GM21723 (cell line): ENCODE data around the gene DTX4.
"Not testable (repeated sequence)": the region's sequence is repeated elsewhere in the genome, so short reads cannot be mapped to it uniquely, and the experiment has no call there.

Experiments
- ATAC-seq: cut with Tn5 transposase; IDR thresholded peaks from one replicate; pipeline ENCODE4 v1.9.1; 2021; ENCODE audit warnings: mild to moderate bottlenecking, moderate library complexity; ENCODE audit not compliant: unreplicated experiment

DTX4 gene

DNA sequence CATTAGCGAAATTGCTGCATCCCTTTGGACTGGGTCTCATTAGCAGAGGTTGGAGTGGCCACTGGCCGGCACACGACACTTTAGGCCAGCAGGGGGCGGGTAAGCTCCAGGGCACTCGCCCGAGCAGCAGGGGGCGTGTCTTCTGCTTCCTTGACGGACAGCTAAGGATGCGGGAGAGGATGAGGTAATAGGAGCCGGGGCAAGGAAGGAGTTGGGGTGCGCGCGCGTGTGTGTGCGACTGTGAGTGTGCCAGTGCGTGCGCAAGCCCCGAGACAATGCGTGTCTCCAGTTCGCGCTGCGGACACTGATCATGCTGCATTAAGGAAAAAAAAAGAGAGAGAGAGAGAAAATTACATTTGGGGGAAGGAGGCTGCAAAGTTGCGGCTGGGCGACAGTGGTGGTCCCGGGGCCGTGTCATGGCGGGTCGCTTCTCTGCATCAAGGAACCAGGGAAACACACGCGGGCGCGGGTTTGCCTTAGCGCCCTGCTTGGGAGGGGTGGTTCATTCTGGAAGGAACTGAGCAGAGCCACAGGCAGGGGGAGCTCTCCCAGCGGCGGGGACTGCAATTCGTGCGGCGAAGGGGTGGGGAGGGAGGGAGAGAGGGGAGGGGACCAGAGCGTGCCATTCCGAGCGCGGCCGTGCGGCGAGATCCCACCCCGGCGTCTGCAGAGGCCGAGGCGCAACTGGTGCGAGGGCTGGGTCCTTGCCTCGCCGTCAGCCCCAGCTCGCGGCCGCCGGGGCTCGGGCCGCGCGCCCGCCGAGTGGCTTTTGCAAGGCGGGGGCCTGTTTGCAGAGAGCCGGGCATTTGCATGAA lies at the start of gene DTX4:
DTX4 (plus strand) TSS at position 625 of the 815 bp plus-strand sequence. CDS start 464 bp downstream, outside the sequence.
- peak; percentile 84 for ATAC-seq

DNA sequence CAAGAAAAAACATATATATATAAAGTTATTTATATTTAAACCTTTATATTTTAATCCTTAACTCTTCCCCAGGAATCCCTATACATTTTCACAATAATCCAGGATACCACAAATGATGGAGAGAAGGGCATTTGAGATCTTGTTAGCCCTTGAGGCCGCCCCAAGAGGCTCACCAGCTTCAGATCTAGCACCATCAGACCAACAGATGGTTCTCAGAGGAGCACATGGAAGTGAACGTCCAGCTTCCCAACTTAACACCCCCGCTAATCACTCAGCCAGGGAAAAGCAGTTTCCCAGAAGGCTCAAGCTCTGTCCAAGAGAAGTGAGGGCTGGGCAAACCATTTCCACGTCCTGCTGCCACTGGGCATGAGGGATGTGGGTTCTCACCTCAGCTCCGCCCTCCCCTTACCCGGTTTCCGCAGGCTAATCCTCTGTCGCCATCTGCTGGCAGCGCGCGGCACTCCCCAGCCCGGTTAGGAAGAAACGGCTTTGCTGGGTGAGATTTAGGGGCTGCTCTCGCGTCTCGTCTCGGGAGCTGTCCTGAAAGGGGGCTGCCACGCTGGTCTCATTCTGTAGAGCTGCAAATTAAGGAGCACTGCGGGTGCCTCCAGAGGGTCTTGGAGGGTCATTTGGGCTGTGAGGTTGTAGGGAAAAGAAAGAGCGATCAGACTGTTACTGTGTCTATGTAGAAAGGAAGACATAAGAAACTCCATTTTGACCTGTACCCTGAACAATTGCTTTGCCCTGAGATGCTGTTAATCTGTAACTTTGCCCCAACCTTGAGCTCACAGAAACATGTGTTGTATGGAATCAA lies 36.1 kb upstream of the DTX4 start:
- peak; percentile 98 for ATAC-seq

DNA sequence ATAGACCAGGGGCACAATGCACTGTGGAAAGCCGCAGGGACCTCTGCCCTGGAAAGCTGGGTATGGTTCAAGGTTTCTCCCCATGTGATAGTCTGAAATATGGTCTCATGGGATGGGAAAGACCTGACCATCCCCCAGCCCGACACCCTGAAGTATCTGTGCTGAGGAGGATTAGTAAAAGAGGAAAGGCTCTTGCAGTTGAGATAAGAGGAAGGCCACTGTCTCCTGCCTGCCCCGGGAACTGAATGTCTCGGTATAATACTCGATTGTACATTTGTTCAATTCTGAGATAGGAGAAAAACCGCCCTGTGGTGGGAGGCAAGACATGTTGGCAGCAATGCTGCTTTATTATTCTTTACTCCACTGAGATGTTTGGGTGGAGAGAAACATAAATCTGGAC lies 35.4 kb upstream of the DTX4 start:
- not testable (repeated sequence) for ATAC-seq

DNA sequence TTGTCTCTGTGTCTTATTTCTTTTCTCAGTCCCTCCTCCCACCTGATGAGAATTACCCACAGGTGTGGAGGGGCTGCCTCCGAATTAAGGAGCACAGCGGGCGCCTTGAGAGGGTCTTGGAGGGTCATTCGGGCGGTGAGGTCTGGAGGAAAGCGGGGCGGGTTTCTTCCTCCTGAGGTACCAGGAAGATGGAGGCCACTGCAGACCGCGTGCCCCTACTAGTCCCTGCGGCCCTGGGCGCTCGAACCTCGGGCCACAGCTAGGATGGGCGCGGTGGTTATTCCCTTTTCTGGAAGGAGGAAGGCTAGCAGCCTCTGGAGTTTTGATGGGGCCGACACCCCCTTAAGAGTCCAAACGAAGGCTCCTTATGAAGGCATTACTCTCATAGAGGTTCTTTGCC lies 34.7 kb upstream of the DTX4 start:
- no peak for ATAC-seq

DNA sequence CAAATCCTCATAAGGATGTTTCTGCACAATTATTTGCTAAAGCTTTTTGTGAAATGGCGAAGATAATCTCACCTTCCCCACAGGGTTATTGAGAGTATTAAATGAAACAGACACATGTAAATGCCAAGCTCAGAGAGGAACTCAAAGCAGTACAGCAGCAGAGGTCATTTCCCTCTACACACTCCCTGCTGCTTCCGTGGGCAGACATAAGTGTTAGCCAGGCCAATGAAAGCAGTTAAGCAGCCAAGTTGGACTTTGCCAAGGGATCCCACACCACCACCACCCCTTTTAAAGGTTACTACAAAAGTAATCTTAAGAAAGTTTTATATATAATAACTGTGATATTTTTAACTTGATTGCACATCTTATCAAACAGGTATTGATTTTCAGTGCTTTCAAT lies 33.3 kb upstream of the DTX4 start:
- ATAC-seq = no peak

DNA sequence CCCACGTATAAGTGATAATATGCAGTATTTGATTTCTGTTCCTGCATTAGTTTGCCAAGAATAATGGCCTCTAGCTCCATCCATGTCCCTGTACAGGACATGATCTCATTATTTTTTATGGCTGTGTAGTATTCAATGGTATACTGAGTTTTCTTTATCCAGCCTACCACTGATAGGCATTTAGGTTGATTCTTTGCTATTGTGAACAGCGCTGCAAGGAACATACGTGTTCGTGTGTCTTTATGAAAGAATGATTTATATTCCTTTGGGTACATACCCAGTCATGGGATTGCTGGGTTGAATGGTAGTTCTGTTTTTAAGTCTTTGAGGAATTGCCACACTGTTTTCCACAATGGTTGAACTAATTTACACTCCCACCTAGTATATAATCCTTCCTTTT lies 30.7 kb upstream of the DTX4 start:
- ATAC-seq = no peak

DNA sequence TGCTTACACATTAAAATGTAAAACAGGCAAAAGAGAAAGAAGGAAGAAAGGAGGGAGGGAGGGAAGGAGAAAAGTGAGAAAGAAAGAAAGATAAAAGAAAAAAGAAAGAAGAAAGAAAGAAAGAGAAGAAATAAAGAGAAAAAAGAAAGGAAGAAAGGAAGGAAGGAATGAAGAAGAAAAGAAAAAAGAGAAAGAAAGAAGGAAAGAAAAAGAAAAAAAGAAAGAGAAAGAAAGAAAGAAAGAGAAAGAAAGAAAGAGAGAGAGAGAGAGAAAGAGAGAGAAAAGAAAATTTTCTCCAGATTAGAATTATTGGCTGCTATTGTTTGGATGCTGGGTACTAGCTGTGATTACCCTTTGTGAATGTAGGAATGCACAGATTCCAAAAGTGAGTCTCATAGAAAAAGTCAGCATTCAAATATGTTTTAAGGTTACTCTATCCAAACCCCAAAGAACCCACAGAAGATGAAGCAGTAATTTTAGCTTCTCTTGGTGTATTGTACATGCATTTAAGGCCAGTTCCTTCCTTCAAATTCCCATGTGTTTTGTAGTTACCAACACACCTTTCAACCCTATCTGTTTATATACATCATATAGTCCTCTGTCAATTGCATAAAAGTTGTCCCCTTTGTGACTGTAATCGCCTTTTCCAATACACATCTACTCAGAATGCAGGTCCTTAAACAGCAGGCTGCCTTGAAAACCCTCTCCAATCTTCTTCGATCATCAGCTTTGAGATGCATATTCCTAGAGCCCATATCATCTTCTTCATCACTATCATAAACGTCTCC lies 30.1 kb upstream of the DTX4 start:
- peak; percentile 1 for ATAC-seq

DNA sequence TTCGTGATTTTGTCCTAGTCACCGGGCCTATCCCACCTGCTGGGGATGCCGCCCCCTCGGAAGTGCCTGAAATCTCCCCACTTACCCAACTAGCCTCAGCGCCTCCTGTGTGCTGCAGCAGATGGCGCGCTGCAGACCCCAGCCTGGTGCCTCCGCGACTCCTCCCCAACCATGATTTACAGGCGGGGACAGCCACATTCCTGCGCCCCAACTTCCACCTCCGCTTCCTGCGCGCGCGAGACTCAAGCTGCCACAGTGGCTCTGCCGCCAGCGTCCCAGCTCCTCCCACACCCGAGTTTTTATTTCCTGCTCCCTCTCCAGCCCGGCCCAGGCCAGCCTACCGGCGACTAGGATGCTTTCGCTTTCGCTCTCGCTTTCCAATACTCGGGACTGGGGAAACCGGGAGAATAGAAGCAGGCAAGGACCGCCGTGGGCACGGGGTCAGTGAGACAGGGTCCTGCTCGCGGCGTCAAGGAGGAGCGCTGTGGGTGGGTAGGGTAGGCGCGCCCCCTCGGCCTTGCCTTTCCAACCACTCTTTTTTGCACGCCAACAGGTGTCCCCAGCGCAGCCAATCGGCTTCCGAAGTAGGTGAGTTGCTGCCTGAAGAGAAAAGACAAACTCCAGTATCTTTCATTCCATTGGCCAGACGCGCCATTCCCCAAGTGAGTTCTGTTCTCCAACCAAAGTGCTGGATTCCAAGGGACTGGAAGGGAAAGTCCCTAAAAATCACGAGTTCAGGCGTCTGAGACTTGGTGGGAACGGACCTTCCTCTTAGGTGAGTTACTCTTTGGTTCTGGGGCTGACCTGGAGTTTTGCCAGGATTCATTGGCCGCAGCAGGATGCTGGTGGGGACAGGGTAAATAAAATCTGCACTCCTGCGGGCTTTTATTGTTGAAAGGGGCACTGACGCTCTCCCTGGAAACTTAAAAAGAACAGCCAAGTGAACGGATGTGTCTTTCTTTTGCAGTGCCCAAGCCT lies 29.1 kb upstream of the DTX4 start, which contains the start of gene FAM111A:
FAM111A (plus strand) TSS at position 327 of the 978 bp plus-strand sequence. CDS start 6,017 bp downstream, outside the sequence.
- peak; percentile 74 for ATAC-seq

DNA sequence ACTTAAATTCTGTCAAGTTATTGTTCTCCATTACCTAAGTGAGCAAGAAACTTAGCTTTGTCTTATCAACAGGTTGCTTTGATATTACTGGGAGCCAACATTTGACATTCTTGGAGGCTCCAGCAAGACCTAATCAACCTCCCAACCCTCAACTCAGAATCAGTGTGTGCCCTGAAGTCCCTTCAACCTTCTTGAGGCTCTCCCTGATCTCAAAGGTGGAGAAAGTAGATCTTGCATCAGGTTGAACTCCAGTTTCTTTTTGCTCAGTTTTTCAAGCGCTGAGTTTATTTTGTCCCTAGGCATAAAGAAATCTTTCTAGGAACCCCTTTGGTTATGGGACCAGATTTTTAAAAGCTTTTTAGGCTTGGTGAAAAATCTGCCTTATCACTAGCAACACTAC lies 27.8 kb upstream of the DTX4 start:
- ATAC-seq = no peak

DNA sequence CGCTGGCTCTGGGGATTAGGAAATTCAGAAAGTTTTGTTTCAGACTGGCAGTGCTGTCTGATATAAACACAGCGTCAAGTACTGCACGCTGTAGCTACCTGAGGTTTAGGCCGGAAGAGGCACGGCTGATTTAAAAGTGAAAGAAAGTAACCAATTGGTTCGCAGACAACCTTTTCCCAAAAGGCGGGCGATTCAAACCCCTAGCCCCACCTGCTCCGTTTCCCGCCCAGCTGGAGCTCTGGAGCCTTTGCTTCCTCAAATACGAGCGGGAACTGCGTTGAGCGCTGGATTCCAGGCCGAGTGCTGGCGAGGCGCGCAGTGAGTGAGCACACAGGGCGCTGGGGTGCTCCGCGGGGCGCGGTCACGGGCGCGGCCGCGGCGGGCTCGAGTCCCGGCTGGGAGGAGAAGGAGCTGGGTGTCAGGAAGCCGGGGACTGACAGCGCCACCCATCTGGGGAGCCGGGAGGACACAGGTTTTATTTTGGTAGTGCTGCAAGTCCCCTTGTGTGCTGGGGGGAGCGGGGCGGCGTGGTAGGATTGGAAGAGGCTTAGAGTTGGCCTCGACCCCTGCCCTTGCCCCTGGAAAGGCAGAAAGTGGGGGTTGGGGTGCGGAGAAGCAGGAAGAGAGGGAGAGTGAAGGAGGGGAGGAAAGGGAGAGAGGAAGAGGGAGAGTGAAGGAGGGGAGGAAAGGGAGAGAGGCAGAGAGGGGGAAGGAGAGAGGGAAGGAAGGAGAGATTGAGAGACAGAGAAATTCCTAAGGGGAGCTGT lies 27.2 kb upstream of the DTX4 start:
- ATAC-seq = peak; percentile 66

DNA sequence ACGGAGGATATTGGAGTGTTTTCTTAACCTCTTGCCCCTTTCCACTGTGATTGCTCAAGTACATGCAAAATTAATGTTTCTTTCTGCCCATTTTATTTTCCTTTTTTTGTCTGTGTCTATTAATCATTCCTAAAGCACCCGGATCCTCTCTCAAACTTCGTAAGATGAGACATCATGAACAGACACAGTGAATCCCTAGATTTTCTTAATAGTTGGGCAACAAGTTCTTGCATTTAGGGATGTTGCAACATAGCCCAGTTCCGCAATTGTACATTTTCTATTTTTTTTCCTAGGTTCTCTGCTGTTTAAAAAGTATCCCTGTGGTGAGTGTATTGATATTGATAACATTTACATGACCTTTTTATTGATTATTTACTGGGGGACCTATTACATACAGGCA lies 26.4 kb upstream of the DTX4 start:
- no peak for ATAC-seq

DNA sequence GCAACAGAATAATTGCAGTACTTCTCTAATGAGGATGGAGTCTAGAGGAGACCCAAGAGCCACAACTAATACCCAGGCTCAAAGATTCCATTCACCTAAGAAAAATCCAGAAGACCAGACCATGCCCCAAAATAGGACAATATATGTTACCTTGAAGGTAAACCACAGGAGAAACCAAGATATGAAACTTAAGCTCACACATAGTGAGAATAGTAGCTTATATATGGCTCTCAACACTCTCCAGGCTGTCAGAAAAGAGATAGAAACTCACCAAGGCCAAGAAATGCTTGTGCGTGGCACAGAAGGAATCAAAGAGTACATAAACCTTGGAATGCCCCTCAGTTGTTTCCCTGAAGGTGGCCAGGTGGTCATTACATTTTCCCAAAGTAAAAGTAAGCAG lies 20.2 kb upstream of the DTX4 start:
- ATAC-seq = peak; percentile 57

DNA sequence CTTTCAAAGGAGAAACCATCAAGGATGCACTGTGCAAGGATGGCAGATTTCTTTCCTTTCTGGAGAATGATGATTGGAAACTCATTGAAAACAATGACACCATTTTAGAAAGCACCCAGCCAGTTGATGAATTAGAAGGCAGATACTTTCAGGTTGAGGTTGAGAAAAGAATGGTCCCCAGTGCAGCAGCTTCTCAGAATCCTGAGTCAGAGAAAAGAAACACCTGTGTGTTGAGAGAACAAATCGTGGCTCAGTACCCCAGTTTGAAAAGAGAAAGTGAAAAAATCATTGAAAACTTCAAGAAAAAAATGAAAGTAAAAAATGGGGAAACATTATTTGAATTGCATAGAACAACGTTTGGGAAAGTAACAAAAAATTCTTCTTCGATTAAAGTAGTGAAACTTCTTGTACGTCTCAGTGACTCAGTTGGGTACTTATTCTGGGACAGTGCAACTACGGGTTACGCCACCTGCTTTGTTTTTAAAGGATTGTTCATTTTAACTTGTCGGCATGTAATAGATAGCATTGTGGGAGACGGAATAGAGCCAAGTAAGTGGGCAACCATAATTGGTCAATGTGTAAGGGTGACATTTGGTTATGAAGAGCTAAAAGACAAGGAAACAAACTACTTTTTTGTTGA lies 19.5 kb upstream of the DTX4 start:
- ATAC-seq = peak; percentile 90

DNA sequence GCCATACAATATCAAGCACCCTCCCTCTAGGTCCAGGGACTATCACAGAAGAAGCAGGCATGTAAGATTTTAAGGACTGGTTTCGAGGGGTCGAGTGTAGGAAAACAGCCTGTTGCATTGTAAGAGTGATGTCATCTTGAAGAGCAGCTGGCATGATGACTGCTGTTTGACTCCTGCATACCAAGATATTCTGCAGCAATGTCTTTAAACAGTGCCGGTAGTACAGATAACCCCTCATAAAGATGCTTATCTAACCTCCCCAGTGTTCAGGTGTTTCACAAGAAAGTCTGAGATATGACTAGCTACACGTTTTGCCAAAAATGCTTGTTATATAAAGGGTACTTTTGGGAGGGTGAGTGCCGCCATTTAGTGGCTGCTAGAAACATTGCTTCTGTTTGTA lies 17.3 kb upstream of the DTX4 start:
- ATAC-seq = no peak

DNA sequence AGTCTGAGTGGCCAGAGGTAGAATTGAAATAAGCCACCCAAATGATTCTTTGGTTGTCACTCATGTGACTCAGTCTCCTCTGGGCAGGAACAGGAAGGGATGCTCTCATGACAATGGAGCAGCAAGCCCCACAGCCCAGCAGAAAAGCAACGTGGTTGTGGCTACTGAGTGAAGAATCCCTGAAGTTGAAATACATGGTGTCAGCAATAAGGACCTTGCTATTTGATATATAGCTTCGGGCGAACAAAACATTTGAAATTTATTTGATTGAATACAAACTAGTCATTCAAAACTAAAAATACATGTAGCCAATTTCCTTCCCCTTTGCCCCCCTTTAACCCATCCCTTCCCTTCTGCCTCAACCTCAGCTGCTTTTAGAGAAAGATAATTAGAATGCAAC lies 14.5 kb upstream of the DTX4 start:
- ATAC-seq = no peak

DNA sequence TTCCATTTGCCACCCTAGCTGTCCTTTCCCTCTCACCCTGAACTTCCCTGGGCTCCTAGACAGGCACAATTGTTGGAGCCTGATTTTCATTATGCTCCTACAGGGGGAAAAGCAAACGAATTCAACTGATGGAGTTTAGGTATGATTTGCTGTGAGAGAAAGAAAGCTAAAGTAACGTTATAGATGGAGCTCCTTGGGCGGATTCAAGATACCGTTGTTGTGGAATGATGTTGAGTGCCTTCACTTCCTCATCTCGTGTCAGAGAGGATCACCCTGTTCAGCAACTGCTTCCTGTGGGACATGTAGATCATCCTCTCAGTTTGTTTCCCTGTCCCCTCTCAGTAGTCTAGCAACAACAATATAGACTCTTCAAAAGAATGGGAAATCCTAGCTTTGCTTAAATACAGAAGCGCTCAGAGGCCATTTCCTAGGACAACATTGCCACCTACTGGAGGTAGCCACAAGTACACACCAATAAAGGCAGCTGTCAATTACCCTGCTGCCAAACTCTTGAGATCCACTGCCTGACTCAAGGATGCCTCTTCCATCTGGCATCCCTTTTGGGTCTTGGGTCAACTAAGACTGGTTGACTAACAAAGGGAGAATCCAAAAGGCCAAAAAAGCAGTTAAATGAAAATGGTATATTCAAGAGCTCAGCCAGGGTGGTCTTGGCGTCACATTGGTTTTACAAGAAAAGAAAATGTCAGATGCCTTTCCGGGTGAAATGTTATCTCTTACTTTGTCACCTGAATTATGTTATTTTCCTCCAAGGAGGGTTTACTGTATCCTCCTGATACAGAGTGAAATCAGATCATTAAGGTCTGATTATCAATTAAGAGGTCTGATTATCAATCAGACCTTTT lies 13.5 kb upstream of the DTX4 start:
- ATAC-seq = peak; percentile 95

DNA sequence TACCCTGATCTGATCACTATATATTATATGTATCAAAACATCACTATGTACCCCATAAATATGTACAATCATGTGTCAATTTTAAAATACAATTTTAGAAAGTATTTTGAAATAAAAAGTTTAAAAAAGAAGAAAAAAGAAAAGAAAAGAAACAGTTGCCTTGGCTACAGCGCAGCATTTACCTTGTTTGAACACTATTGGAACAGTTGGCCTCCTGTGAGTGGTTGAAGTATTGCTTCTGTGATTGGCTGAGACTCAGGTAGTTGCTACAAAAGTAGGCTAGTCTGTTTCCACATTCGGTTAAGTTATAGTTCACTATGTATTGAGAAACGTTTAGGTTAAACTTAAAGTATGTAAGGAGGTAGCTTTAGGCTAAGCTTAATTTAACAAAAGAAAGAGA lies 7.9 kb upstream of the DTX4 start:
- no peak for ATAC-seq
